CD4-positive, alpha-beta T cell treated with Interferon gamma for 1 hour (primary cell): ENCODE results near the gene ETV7.
"Not testable (repeated sequence)": the region's sequence is repeated elsewhere in the genome, so short reads cannot be mapped to it uniquely, and the experiment has no call there.

Experiments used
- DNase-seq: peaks from one replicate; pipeline ENCODE4 v3.0.0-alpha.2; 2020

The ETV7 gene

GRCh38 chr6:36382976-36383375 is 4.5 kb downstream of the ETV7 start:
- DNase-seq = no peak

GRCh38 chr6:36381502-36382389 is 5.7 kb downstream of the ETV7 start:
- no peak for DNase-seq

- no peak for DNase-seq
Measured at GRCh38 chr6:36380166-36380565, 7.3 kb downstream of the ETV7 start.

DNA sequence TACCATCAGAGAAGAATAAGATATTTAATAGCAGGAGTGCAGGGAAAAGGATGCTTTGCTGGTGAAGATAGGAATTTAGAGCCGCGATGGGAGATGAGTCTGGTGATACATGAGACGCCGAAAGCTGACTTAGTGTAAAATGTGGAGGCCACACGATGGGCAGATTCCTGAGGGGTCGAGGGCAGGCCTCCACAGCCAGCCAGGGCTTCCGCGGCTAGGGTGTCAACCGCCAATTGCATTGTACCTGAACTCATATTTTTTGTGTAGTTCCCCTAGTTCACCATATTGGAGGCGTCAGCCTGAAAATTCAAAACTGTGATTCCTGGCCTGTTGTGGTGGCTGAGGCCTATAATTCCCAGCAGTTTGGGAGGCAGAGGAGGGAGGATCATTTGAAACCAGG is 8.5 kb downstream of the ETV7 start:
- DNase-seq = no peak

- no peak for DNase-seq
Measured at GRCh38 chr6:36378243-36378920, 9.1 kb downstream of the ETV7 start.

GRCh38 chr6:36377594-36377993 is 9.9 kb downstream of the ETV7 start:
- DNase-seq = no peak

GRCh38 chr6:36376742-36377141 is 10.7 kb downstream of the ETV7 start:
- DNase-seq = no peak

- DNase-seq = no peak
Measured at GRCh38 chr6:36376183-36376582, 11.3 kb downstream of the ETV7 start.

GRCh38 chr6:36375644-36376155 is 11.8 kb downstream of the ETV7 start:
- no peak for DNase-seq

GRCh38 chr6:36374972-36375371 is 12.5 kb downstream of the ETV7 start:
- no peak for DNase-seq

GRCh38 chr6:36374194-36374593 is 13.3 kb downstream of the ETV7 start:
- DNase-seq = no peak

DNA sequence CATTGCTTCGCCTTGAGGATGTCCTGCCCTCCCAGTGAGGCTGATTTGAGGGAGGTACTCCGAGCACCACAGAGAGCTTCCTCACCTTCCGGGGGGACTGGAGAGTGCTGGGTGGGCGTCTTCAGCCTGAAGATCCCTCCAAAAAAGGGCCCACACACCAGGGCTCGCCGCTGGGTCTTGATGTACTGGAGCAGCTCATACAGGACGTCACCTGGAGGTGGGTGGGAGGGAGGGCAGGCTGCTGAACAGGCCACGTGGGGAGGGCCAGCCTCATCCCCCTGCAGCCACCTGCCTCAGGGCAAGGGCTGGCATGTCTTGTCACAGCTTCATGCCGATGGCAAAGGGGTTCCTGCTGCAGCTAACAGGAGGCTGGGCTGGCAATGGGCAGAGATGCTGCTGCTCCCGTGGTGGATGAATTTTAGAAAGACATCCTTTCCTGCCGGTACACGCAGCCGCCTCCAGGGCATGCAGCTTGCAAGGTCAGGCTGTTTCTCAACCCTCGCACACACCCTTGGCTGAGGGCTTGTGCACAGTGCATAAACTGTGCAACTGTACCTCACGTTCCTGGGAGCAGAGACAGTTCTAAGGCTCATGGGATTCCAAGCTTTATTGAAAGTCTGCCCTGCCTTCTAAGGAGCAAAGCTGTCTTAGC is 14.0 kb downstream of the ETV7 start:
- DNase-seq = no peak

DNA sequence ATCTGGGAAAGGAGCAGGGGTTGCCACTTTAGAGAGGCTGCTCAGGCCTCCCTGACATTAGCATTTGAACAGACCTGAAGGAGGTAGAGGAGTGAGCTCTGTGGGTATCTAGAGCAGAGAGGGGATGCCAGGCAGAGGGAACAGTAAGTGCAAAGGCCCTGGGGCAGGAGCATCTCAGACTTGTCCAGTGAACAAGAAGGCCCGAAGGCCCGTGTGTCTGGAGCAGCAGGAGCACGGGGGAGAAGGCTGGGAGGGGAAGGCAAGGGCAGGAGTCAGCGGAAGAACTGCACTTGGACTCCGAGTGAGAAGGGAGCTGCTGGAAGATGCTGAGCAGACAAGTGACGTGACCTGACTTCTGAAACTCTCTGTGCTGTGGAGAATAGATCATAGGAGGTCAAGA is 15.4 kb downstream of the ETV7 start:
- DNase-seq = no peak

DNA sequence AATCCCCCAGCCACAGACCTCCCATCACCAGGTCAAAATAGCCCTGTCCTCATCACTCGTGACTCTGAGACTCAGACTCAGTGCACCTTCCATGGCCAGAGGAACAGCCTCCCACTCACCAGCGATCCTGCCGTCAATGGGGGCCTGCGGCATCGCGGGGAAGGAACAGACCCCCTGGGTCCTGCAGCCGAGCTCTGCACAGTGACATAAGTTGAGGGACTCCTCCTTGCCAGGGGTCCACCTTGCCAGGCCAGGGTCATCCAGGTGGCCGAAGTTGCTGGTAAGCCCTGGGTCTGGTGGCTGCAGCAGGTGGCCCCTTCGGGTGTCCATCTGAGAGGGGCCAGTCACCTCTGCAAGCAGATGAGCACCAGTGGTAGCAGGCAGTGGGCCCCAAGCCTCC is 16.3 kb downstream of the ETV7 start:
- DNase-seq = no peak

DNA sequence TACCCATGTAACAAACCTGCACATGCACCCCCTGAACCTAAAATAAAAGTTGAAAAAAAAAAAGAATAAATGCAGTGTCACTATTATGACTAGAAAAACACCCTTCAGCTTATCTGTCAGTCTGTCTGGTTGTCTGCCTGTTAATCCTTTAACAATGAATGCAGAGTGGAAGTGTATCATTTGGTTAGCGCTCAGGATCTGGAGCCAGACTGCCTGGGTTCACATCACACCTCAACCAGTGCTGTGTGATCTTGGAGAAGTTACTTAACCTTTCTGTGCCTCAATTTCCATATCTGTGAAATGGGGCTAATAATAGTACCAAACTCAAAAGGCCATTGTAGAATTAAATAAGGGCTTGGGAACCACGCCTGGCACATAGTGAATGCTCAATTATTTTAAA is 16.8 kb downstream of the ETV7 start:
- no peak for DNase-seq

GRCh38 chr6:36368921-36369865 is 18.3 kb downstream of the ETV7 start:
- peak; percentile 16 for DNase-seq

GRCh38 chr6:36368421-36368820 is 19.0 kb downstream of the ETV7 start:
- no peak for DNase-seq

GRCh38 chr6:36367743-36368142 is 19.7 kb downstream of the ETV7 start:
- no peak for DNase-seq

- peak; percentile 45 for DNase-seq
Measured at GRCh38 chr6:36364669-36365479, 22.6 kb downstream of the ETV7 start.

GRCh38 chr6:36364061-36364635 is 23.3 kb downstream of the ETV7 start:
- DNase-seq = not testable (repeated sequence)

DNA sequence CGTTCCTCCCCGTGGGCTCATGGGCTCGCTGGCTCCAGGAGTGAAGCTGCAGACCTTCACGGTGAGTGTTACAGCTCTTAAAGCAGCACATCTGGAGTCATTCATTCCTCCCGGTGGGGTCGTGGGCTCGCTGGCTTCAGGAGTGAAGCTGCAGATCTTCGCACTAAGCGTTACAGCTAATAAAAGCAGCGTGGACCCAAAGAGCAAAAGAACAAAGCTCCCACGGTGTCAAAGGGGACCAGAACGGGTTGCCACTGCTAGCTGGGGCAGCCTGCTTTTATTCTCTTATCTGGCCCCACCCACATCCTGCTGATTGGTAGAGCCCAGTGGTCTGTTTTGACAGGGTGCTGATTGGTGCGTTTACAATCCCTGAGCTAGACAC is 24.1 kb downstream of the ETV7 start:
- DNase-seq = not testable (repeated sequence)
